ENCODE results near the gene CEP70.
"Not testable (repeated sequence)": the region's sequence is repeated elsewhere in the genome, so short reads cannot be mapped to it uniquely, and the experiment has no call there.

GRCh38 chr3:138521445-138521844, 72.6 kb downstream of the CEP70 start:
- not testable (repeated sequence) for TF ChIP-seq CTCF, POLR2A, EP300 (IDR thresholded peaks at IDR 0.05)
